ENCODE results near the gene TMEM248. TPM values are rescaled to one million over a fixed set of nuclear protein-coding genes. Genes with fewer than 3 reads are reported as not detected.

TMEM248 gene
- total and polyA plus RNA-seq, 2 donors (not counting 1 experiment from before 2014, with no cell fraction given) = 114 to 131 TPM

DNA sequence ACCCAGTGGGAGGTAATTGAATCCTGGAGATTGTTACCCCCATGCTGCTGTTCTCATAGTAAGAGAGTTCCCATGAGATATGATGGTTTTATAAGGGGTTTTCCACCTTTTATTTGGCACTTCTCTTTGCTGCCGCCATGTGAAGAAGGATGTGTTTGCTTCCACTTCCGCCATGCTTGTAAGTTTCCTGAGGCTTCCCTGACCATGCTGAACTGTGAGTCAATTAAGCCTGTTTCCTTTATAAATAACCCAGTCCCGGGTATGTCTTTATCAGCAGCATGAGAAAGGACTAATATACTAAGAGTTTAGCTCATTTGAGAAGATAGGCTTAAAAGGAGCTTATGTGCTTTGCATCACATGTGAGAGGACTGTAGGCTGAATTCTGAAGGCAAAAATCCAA is 29.3 kb downstream of the TMEM248 start:
- no peak overlapping the region for H3K27ac ChIP-seq (ENCODE audit: low read length in 2 of 2)
- H3K9me3 ChIP-seq (ENCODE audit: control extremely low read depth in 1 of 3, control insufficient read depth in 2 of 3, insufficient read depth in 1 of 3, low read length in 2 of 3) = no peaks in the 10 kb centered on the region
- TF ChIP-seq, protein P1, sequence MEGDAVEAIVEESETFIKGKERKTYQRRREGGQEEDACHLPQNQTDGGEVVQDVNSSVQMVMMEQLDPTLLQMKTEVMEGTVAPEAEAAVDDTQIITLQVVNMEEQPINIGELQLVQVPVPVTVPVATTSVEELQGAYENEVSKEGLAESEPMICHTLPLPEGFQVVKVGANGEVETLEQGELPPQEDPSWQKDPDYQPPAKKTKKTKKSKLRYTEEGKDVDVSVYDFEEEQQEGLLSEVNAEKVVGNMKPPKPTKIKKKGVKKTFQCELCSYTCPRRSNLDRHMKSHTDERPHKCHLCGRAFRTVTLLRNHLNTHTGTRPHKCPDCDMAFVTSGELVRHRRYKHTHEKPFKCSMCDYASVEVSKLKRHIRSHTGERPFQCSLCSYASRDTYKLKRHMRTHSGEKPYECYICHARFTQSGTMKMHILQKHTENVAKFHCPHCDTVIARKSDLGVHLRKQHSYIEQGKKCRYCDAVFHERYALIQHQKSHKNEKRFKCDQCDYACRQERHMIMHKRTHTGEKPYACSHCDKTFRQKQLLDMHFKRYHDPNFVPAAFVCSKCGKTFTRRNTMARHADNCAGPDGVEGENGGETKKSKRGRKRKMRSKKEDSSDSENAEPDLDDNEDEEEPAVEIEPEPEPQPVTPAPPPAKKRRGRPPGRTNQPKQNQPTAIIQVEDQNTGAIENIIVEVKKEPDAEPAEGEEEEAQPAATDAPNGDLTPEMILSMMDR (IDR thresholded peaks at IDR 0.05) = no peak
- no peak for TF ChIP-seq EZH2 (IDR thresholded peaks at IDR 0.05; ENCODE audit: borderline replicate concordance, insufficient read depth, low read depth, low read length, poor library complexity, severe bottlenecking)
- peaks cover 15% of the 10 kb centered on the region for H4K20me1 ChIP-seq (ENCODE audit: control insufficient read depth, insufficient read depth, low read length, poor library complexity, severe bottlenecking)
- Mint-ChIP-seq H3K27me3 (no peaks in the 10 kb centered on the region), H3K4me1 (peaks cover 12% of the 10 kb centered on the region), H3K9me3 (ENCODE audit: insufficient read depth) (no peaks in the 10 kb centered on the region), H3K4me3 (no peak overlapping the region), H3K27ac (no peak overlapping the region)
- peaks cover 18 to 73% of the 10 kb centered on the region in 2 experiments for H3K36me3 ChIP-seq (replicated peaks in 1 of 2; ENCODE audit: control extremely low read depth in 1 of 2, control insufficient read depth in 1 of 2, extremely low read depth in 1 of 2, insufficient read depth in 2 of 2, low read length in 1 of 2)
- intact Hi-C loops (cut with micrococcal nuclease) = no loop called here
- no peak for ATAC-seq (ENCODE audit: low read depth)
- H3K4me1 ChIP-seq (ENCODE audit: control insufficient read depth in 2 of 2, insufficient read depth in 2 of 2, low read length in 2 of 2) = peaks cover 4 to 14% of the 10 kb centered on the region in 2 donors
- POLR2A ChIA-PET = no interaction called here
- no peaks in the 10 kb centered on the region for H3K27me3 ChIP-seq (replicated peaks in 1 of 4; ENCODE audit: control extremely low read depth in 1 of 4, control insufficient read depth in 3 of 4, insufficient read depth in 4 of 4, low read length in 3 of 4)
- no CpG with 5 or more reads among the region's 3 CpGs for WGBS (ENCODE audit: insufficient coverage)
- peaks cover 4% of the 10 kb centered on the region for H3K79me2 ChIP-seq (ENCODE audit: control insufficient read depth, insufficient read depth, low read length)
- H2AFZ ChIP-seq (ENCODE audit: insufficient read depth, low read depth, low read length, poor library complexity, severe bottlenecking) = no peak overlapping the region
- H3K4me2 ChIP-seq (replicated peaks; ENCODE audit: low read depth, low read length, poor library complexity, severe bottlenecking) = no peak overlapping the region
- H3K4me3 ChIP-seq (ENCODE audit: control extremely low read depth in 1 of 5, extremely low read depth in 1 of 5, insufficient read depth in 1 of 5, low read depth in 2 of 5, low read length in 4 of 5) = no peak overlapping the region
- no peak for DNase-seq
- CTCF ChIA-PET = no interaction called here
- H3K9ac ChIP-seq (ENCODE audit: low read length) = no peak overlapping the region

DNA sequence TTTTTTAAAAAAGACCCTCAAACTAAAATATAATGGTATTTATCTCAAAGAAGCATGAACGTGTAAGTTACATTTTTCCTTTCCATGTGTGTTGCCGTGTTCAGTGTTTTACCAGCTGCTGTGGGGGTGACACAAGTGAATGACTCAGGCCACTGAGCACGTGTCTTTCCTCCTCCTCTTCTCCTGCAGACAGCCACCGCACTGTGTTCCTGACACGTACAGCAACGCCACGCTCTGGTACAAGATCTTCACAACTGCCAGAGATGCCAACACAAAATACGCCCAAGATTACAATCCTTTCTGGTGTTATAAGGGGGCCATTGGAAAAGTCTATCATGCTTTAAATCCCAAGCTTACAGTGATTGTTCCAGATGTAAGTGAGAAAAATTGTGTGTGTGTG is 29.7 kb downstream of the TMEM248 start:
- Mint-ChIP-seq H3K4me3 (no peak overlapping the region), H3K9me3 (ENCODE audit: insufficient read depth) (no peaks in the 10 kb centered on the region), H3K27ac (no peak overlapping the region), H3K4me1 (peaks cover 12% of the 10 kb centered on the region), H3K27me3 (no peaks in the 10 kb centered on the region)
- H4K20me1 ChIP-seq (ENCODE audit: control insufficient read depth, insufficient read depth, low read length, poor library complexity, severe bottlenecking) = peaks cover 11% of the 10 kb centered on the region
- CTCF ChIA-PET = no interaction called here
- TF ChIP-seq, protein P1 (IDR thresholded peaks at IDR 0.05) = no peak
- TF ChIP-seq EZH2 (IDR thresholded peaks at IDR 0.05; ENCODE audit: borderline replicate concordance, insufficient read depth, low read depth, low read length, poor library complexity, severe bottlenecking) = no peak
- intact Hi-C loops (cut with micrococcal nuclease) = no loop called here
- no peaks in the 10 kb centered on the region for H3K27me3 ChIP-seq (replicated peaks in 1 of 4; ENCODE audit: control extremely low read depth in 1 of 4, control insufficient read depth in 3 of 4, insufficient read depth in 4 of 4, low read length in 3 of 4)
- 98% methylated on average over 4 of the region's 8 CpGs for WGBS (ENCODE audit: insufficient coverage)
- peaks cover 4 to 14% of the 10 kb centered on the region in 2 donors for H3K4me1 ChIP-seq (ENCODE audit: control insufficient read depth in 2 of 2, insufficient read depth in 2 of 2, low read length in 2 of 2)
- no peaks in the 10 kb centered on the region for H3K9me3 ChIP-seq (ENCODE audit: control extremely low read depth in 1 of 3, control insufficient read depth in 2 of 3, insufficient read depth in 1 of 3, low read length in 2 of 3)
- peaks cover 18 to 74% of the 10 kb centered on the region in 2 experiments for H3K36me3 ChIP-seq (replicated peaks in 1 of 2; ENCODE audit: control extremely low read depth in 1 of 2, control insufficient read depth in 1 of 2, extremely low read depth in 1 of 2, insufficient read depth in 2 of 2, low read length in 1 of 2)
- DNase-seq (no peak), ATAC-seq (ENCODE audit: low read depth) (no peak)
- no peak overlapping the region for H3K4me2 ChIP-seq (replicated peaks; ENCODE audit: low read depth, low read length, poor library complexity, severe bottlenecking)
- POLR2A ChIA-PET = no interaction called here
- H3K9ac ChIP-seq (ENCODE audit: low read length) = no peak overlapping the region
- H3K79me2 ChIP-seq (ENCODE audit: control insufficient read depth, insufficient read depth, low read length) = peaks cover 4% of the 10 kb centered on the region
- H3K27ac ChIP-seq (ENCODE audit: low read length in 2 of 2) = no peak overlapping the region
- no peak overlapping the region for H2AFZ ChIP-seq (ENCODE audit: insufficient read depth, low read depth, low read length, poor library complexity, severe bottlenecking)
- no peak overlapping the region for H3K4me3 ChIP-seq (ENCODE audit: control extremely low read depth in 1 of 5, extremely low read depth in 1 of 5, insufficient read depth in 1 of 5, low read depth in 2 of 5, low read length in 4 of 5)

All from B cell (primary cell).